DOHH2 (cell line): ENCODE measurements around the gene CD274.

Experiments used
- CTCF ChIP-seq: fragments of 200-600 bp; sonication (generic); IDR thresholded peaks from one replicate; pipeline ENCODE4 v1.5.1; 2014; ENCODE audit warnings: antibody characterized with exemption, mild to moderate bottlenecking, low read depth, low read length; ENCODE audit not compliant: poor library complexity, severe bottlenecking
- EZH2phosphoT487 ChIP-seq: fragments of 200-600 bp; sonication (generic); IDR thresholded peaks from 2 replicates; pipeline ENCODE4 v1.6.1; 2017; ENCODE audit warnings: borderline replicate concordance, mild to moderate bottlenecking, antibody characterized with exemption, low read length, moderate library complexity, mixed read lengths

- TF ChIP-seq CTCF (no peak), EZH2phosphoT487 (no peak)
Measured at GRCh38 chr9:5448461-5449435, 1.6 kb upstream of the CD274 start.
